Measurements from ENCODE around the gene PRKN.
"Not testable (repeated sequence)": the region's sequence is repeated elsewhere in the genome, so short reads cannot be mapped to it uniquely, and the experiment has no call there.

PRKN gene

DNA sequence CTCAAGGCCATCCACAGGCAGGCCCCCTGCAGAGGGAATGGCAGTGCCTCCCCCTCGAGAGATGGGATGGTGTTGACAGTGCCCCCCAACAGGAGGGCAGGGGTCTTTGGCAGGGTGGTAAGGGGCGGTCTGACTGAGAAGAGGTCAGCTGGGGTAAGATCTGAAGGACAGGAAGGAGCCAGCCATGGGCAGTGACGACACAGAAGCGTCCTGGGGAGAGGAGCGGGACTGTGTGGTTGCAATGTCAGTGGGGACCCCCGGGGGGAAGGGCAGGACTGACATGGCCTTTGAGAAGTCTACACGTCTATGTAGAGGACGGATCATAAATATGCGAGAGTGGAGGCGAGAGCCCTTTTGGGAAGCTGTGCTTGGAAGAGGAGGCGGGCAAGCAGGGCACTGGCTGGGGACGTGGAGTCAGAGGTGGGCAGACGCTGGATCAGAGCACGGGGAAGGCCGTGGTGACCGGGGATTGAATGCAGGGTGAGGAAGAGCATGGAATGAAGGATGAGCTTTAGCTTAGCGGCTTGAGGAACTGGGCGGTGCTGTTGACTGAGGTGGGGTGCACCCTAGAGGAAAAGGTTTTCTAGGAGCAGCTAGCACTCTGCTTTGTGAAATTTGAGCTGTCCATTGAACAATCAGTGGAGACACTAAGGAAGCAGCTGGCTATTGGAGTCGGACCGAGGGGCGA, 1371.3 kb downstream of the PRKN start:
- in situ Hi-C loops (cut with MboI; ENCODE audit: low sequenced_read_pairs): no loop called here

DNA sequence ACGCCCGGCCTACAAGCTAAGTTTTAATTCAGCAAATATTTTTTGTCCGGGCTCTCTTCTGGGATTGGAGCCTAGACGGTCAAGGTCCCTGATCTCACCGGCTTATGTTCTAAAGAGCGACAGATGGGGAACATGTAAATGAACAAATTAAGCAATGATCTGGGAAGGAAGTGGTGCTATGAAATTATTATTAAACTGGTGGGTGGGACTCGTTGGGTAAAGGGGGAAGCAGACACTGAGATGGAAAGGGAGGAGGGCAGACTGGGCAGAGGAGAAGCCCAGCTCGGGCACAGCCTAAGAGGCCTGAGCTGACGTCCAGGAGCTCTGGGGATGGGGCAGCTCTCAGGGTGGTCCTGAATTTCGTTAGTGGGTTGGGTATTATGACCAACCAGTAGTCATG, 1371.9 kb downstream of the PRKN start:
- in situ Hi-C loops (cut with MboI; ENCODE audit: low sequenced_read_pairs): no loop called here

DNA sequence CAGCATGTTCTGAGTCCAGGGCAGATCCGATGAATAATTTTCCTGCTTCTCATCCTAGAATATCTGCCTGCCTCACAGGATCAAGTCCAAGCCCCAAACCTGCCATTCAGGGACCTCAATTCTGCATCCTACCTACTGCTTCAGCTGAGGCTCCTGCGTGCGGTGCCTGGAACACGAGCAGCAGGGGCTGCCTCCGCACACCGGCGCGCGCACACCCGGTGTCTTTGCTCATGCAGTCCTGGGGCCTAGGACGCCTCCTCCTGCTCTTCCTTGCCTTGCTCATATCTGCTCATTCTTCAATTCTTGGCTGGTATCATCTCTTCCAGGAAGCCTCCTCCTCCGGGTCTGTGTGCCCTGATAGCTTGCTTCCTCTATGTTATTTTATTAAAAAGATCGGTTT, 1372.6 kb downstream of the PRKN start:
- in situ Hi-C loops (cut with MboI; ENCODE audit: low sequenced_read_pairs): no loop called here

DNA sequence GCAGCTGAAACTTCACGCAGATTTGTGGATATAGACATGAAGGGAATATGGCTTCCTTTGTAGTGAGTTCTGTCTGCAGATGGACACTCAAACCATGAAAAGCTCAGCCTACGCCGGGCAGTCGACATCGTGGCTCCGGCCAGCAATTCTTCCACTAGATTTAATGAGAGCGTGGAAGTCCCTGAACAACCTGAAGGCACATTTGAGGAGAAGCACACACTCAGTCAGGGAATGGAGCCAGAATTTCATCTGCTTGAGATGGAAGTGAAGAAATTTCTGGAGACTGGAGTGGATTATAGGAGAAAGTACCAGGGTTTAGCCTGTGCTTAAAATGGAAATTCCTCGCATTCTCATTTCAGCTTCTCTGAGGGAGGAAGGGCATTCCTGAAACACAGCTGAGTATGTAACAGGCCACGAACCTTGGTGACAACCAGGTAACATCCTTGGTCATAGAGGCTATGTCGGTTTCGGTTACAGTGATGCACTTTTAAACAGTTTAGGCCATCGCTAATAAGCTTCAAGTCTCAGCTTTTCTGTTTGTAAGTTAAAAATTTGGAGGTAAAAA, 1373.2 kb downstream of the PRKN start:
- in situ Hi-C loops (cut with MboI; ENCODE audit: low sequenced_read_pairs): no loop called here

DNA sequence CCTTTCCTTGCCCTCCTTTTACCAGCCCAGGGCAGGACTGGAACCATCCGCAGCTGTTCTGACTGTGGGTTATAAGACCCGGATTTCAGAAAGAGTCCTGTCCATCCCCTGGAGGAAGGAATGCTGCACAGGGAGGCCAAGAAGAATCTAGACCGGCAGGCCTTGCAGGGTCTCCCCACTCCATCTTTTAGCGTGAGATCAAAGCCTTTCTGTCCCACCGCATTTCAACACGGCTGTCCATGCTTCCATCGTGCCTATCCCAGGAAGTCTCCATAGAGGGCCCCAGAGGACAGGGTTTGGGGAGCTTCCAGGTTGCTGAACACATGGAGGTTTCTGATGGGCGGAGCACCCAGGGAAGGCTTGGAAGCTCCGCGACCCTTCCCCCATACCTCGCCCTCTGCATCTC, 1374.4 kb downstream of the PRKN start:
- in situ Hi-C loops (cut with MboI; ENCODE audit: low sequenced_read_pairs): no loop called here

GRCh38 chr6:161351858-161352257, 1375.7 kb downstream of the PRKN start:
- in situ Hi-C loops (cut with MboI; ENCODE audit: low sequenced_read_pairs): no loop called here

DNA sequence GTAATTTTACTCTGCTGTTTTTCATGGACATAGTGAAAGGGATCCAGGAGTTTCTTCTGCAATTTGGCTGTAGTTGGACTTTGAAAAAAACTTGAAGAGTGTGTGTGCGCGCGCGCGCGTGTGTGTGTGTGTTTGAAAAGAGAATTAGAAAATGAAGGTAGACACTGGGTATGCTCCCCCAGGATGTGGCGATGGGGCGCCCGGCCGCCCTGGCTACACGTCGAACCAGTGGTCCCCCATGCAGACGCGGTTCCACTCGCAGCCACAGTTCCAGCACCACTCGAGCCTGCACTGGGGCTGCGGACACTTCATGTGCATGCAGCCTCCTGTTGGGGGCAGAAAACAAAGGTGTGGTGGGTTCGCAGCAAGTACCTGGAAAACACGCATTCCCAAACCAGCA, 1377.7 kb downstream of the PRKN start:
- in situ Hi-C loops (cut with MboI; ENCODE audit: low sequenced_read_pairs): no loop called here

DNA sequence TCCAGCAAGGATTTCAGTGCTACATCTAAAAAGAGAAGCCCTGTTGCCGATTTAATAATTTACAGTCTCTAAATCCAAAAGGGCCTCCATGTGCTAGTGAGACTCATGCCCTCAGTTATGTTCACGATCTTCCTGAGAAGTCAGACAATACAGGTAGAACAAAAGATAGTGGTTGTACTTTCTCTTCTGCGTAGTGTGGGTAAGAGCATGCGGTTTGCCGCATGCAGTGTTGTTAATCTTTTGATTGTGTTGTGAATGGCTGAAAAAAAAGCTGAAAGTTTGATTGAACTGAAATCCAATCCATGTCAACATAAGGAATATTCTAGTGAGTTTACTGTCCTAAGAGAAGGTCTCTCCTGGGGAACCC, 1379.0 kb downstream of the PRKN start:
- in situ Hi-C loops (cut with MboI; ENCODE audit: low sequenced_read_pairs): no loop called here

DNA sequence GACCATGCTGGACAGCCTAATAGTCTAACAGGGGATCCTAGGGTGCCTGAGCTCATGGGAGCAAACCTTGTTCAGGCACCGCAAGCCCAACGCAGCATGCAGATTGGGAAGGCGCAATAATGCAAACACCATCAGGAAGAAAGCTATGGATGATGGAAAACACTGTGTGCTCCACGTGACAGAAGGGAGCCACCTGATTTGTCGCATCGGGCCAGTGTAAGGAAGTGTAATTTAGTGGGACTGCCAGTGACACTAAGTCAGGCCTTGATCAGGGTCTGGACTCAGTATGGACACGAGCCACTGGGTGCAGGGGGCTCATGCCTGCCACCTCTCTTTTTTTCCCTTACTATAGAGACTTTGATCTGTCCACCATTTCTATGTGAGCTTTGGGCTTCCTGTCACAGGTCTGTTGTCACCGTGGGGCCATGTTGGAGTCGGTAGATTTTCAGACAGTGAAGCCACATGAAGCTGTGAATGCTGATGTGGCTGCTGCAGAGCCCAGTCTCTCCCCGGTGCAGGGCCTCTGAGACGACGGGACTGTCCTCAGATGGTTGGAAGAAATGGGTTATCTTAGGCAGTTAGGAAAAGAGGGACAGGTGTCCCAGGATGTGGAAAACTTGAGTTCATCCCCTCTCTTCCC, 1379.5 kb downstream of the PRKN start:
- in situ Hi-C loops (cut with MboI; ENCODE audit: low sequenced_read_pairs): no loop called here

- in situ Hi-C loops (cut with MboI; ENCODE audit: low sequenced_read_pairs): no loop called here
These were observed 1380.4 kb downstream of the PRKN start for GRCh38 chr6:161347125-161347524.

DNA sequence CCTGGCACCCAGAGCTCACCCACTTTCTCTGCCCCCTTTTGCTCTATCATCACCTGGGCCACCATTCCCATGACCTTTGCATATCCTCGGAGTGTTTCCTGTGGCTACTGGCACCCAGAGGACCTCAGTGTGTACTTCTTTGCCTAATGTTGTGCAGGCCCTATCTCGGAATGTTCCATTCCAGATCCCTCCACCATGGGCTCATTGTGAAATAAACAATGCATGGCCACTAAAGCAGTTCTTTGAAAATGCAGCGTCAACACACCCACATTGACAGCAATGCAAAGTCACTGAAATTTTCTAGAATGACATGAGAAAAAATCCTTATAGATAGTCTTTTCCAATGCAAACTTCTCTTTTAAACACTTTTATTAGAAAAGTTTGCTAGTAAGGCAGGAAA, 1380.8 kb downstream of the PRKN start:
- in situ Hi-C loops (cut with MboI; ENCODE audit: low sequenced_read_pairs): no loop called here

- in situ Hi-C loops (cut with MboI; ENCODE audit: low sequenced_read_pairs): no loop called here
These were observed 1382.9 kb downstream of the PRKN start for GRCh38 chr6:161344626-161345025.

DNA sequence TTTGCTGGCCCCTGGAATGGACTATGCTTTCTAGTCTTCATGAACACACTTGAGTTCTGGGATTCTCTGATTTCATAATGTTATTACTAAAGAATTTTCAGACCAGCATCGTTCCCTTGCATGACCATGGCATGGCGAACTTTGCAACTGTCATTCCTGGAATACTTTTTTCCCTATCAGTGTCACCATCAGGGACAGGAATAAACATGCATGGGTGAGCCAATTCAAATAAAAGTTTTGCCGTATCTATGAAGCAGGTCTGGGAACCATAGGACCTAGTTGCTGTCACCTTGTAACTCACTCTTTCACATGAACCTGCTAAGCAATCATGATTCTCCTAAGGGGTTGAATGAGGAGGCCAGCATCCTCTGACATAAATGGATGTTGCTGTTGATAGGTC, 1385.5 kb downstream of the PRKN start:
- in situ Hi-C loops (cut with MboI; ENCODE audit: low sequenced_read_pairs): no loop called here

- in situ Hi-C loops (cut with MboI; ENCODE audit: low sequenced_read_pairs): no loop called here
These were observed 1385.9 kb downstream of the PRKN start for GRCh38 chr6:161341638-161342037.

- in situ Hi-C loops (cut with MboI; ENCODE audit: low sequenced_read_pairs): no loop called here
These were observed 1389.6 kb downstream of the PRKN start for GRCh38 chr6:161338015-161338414.

DNA sequence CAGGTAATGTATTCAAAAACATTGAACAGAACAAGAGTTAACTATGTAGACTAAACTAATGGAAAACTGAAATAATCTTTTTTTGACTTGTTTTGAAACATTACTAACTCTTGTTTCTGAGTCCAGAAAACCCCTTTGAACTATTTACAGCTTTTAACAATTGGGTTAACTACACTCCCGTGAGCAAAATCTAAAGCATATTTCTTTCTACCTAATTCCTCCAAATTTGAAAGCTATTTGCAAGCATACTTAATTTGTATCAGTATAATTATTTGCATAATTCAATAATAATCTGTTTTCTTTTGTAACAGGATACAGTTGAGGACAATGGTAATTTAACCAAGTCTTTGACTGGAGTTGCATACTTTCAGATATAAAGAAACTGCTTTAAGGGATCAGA, 1391.1 kb downstream of the PRKN start:
- in situ Hi-C loops (cut with MboI; ENCODE audit: low sequenced_read_pairs): no loop called here

DNA sequence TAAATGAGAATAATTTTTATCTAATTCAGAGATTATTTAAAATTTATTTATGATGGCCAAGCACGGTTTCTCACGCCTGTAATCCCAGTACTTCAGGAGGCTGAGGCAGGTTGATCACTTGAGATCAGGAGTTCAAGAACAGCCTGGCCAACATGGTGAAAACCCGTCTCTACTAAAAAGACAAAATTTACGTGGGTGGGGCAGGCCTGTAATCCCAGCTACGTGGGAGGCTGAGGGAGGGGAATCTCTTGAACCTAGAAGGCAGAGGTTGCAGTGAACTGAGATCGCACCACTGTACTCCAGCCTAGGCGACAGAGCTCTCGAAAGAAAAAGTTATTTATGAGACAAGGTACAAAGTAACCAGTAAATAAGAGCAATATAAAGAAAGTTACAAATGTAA, 1394.2 kb downstream of the PRKN start:
- in situ Hi-C loops (cut with MboI; ENCODE audit: low sequenced_read_pairs): no loop called here

- in situ Hi-C loops (cut with MboI; ENCODE audit: low sequenced_read_pairs): not testable (repeated sequence)
These were observed 1396.0 kb downstream of the PRKN start for GRCh38 chr6:161331402-161332081.

DNA sequence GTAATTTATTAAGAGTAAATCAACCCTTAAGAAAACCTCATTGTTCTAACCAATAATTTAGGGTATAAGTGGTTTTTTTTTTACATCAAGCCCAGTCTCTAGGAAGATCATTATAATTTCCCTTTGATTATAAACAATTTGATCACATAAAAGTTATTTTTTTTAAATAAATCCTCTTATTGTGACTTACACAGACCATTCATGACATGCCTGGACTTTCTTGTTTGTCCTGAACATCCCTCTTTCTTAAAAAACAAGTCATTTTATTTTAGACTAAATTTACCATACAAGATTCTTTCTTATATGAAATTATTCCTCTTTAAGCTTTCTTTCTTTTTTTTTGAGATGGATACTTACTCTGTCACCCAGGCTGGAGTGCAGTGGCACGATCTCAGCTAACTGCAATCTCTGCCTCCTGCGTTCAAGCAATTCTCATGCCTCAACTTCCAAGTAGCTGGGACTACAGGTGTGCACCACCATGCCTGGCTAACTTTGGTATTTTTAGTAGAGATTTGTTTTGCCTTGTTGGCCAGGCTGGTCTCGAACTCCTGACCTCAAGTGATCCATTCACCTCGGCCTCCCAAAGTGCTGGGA, 1400.1 kb downstream of the PRKN start:
- in situ Hi-C loops (cut with MboI; ENCODE audit: low sequenced_read_pairs): no loop called here

DNA sequence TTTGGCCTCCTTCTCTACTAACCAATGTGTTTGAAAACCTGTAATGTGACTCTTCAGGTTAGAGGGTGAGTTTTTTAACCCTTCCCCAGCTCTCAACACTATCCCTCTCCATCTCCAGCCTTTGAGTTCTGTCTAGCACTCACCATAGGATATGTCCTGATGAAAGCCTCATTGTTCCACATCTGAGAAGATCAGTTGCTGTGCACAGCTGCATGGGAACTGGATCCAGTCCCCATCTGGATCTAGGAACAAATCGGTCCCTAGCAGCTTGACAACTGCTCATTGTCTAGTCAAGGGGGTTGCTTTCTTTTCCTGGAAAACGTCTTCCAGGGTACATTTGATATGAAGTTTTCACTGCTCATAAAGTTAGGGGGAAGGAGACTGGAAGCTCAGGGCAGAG, 1408.3 kb downstream of the PRKN start:
- in situ Hi-C loops (cut with MboI; ENCODE audit: low sequenced_read_pairs): no loop called here

DNA sequence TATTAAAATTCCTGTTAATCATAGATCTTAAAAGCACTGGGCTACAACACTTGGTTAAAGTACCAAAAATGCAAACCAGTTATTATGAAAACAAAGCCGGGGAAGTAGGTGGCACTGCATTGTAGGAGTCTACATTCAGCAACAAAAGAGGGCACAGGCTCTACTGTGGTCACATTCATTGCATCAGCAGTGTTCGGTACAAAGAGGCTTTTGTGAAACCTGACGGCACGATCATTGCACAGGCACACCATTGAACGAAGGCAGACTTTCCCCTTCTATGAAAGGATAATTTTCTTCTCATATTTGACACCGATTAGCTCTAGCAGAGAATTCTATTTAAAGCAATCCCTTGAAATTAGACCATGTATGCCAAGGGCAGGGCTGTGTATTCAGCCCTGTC, 1409.1 kb downstream of the PRKN start:
- in situ Hi-C loops (cut with MboI; ENCODE audit: low sequenced_read_pairs): no loop called here

DNA sequence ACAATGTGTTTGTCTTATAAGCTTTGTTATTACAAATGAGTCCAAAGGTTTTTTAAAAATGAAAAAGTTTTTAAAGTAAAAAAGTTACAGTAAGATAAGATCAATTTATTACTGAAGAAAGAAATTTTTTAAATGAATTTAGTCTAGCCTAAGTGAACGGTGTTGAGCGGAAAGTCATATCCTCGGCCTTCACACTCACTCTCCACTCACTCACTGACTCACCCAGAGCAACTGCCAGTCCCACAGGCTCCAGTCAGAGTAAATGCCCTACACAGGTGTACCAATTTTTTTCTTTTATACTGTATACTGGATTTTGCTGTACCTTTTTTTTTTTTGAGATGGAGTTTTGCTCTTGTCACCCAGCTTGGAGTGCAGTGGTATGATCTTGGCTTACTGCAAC, 1411.0 kb downstream of the PRKN start:
- in situ Hi-C loops (cut with MboI; ENCODE audit: low sequenced_read_pairs): no loop called here

All from HL-60/S4 treated with retinoic acid at 250 ng/mL for 4 days and 3 days (cell line).